ENCODE data around the gene AFF3. TPM values are rescaled to one million over a fixed set of nuclear protein-coding genes. Genes with fewer than 3 reads are reported as not detected.

Gene AFF3
- total RNA-seq, 3 donors from 2014 or later: 4.2 to 56.6 (median 5.2) TPM

DNA sequence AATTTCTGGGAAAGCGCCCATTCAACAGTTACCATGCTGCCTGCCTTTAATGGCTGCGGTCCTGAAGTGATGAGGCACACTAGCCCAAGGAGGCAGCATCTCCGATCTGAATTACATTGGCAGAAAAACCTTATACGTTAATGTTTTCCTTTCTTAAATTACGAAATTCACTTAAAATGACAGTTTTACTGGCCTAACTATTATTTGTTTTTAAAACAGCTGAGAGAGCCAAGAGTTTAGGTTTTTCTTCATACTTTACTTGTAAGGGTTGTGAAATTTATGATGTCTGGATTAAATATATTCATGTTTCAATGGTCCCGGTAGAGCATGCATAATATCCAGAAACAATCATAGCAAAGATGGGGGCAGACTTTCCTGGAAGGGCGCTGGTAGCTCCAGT, 537.4 kb downstream of the AFF3 start:
- Histone ChIP-seq H3K9me3 (no peaks in the 10 kb centered on the region), H3K36me3 (ENCODE audit: low read depth) (no peaks in the 10 kb centered on the region), H3K4me1 (ENCODE audit: low read depth) (no peaks in the 10 kb centered on the region), H3K4me3 (no peak overlapping the region)
- TF ChIP-seq, protein P1, sequence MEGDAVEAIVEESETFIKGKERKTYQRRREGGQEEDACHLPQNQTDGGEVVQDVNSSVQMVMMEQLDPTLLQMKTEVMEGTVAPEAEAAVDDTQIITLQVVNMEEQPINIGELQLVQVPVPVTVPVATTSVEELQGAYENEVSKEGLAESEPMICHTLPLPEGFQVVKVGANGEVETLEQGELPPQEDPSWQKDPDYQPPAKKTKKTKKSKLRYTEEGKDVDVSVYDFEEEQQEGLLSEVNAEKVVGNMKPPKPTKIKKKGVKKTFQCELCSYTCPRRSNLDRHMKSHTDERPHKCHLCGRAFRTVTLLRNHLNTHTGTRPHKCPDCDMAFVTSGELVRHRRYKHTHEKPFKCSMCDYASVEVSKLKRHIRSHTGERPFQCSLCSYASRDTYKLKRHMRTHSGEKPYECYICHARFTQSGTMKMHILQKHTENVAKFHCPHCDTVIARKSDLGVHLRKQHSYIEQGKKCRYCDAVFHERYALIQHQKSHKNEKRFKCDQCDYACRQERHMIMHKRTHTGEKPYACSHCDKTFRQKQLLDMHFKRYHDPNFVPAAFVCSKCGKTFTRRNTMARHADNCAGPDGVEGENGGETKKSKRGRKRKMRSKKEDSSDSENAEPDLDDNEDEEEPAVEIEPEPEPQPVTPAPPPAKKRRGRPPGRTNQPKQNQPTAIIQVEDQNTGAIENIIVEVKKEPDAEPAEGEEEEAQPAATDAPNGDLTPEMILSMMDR (IDR thresholded peaks at IDR 0.05): no peak
- ATAC-seq (no peak), DNase-seq (no peak)
- intact Hi-C loops (cut with DNase I, micrococcal nuclease): no loop called here

DNA sequence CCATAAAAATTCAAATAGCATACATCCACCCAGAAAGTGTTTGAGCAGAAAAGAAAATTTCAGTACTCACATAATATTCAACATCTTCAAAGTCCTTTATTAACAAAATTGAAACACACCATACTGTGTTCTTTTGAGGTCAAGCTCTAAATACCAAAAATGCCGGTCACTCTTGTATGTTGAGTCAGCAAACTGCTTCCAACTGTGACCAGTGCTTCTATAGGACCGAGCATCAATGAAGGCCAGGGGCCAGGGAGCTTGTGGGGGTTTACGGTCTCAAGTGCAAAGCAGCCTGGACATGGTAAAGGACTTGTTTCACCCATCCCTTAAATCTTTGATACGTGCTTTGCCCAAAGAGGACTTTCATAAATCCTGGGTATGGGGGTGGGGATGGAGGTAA, 539.9 kb downstream of the AFF3 start:
- Histone ChIP-seq H3K4me3 (no peak overlapping the region), H3K4me1 (ENCODE audit: low read depth) (no peaks in the 10 kb centered on the region), H3K36me3 (ENCODE audit: low read depth) (no peaks in the 10 kb centered on the region), H3K9me3 (no peaks in the 10 kb centered on the region)
- no peak for DNase-seq
- TF ChIP-seq, protein P1 (IDR thresholded peaks at IDR 0.05): no peak
- no peak for ATAC-seq
- intact Hi-C loops (cut with DNase I, micrococcal nuclease): no loop called here

DNA sequence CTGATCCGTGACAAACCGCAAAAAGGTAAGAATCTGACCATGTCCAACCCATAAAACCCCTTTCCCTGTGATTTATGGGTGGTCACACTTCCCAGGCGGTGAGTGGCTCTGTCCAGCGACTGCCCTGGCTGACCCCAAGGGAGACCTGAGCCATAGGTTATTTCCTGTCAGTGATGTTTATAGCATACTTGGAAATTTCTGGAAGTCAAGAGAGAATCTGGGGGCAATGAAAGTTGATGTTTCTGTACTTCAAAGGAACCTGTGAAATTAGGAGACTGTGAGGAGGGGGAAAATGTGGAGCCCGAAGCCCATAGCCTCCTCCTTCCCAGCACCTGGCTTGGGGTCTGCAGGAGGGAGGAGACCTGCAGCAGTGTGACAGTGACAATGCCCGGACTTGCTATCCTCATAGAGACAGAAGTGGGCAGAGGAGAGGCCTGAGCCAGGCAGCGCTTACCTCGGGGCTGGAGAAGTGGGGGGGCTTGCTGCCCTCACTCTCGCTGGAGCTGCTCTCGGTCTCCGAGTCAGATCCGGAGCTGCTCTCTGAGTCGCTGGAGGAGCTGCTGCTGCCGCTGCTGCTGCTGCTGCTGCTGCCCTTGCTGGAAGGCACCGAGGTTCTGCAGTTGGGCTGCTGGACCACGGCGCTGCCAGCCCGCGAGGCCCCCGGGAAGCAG, 541.3 kb downstream of the AFF3 start:
- no peaks in the 10 kb centered on the region for H3K4me1 ChIP-seq (ENCODE audit: low read depth)
- intact Hi-C loops (cut with DNase I, micrococcal nuclease): no loop called here
- TF ChIP-seq, protein P1 (IDR thresholded peaks at IDR 0.05): no peak
- H3K9me3 ChIP-seq: no peaks in the 10 kb centered on the region
- DNase-seq: no peak
- no peak for ATAC-seq
- no peak overlapping the region for H3K4me3 ChIP-seq
- no peaks in the 10 kb centered on the region for H3K36me3 ChIP-seq (ENCODE audit: low read depth)

DNA sequence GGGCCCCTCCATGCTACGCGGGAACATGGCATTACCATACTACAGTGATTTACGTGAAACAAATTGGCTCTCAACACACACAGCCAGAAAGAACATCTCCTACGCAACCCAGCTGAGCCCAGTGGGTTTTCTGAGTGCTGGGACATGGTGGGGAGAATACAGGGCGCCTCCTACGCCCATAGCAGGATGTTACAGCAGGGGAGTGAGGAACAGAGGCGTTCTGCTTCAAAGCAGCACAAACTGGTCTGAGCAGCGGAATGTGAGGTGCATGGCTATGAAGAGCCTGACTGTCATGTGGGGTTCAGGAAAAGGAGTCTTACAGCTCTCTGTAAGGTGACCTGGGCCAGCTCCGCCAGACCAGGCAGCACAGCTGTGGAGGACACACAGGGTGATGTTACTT, 543.9 kb downstream of the AFF3 start:
- DNase-seq (no peak), ATAC-seq (no peak)
- no peaks in the 10 kb centered on the region for H3K4me1 ChIP-seq (ENCODE audit: low read depth)
- TF ChIP-seq, protein P1 (IDR thresholded peaks at IDR 0.05): no peak
- no peaks in the 10 kb centered on the region for H3K36me3 ChIP-seq (ENCODE audit: low read depth)
- intact Hi-C loops (cut with DNase I, micrococcal nuclease): no loop called here
- H3K4me3 ChIP-seq: no peak overlapping the region
- H3K9me3 ChIP-seq: no peaks in the 10 kb centered on the region

DNA sequence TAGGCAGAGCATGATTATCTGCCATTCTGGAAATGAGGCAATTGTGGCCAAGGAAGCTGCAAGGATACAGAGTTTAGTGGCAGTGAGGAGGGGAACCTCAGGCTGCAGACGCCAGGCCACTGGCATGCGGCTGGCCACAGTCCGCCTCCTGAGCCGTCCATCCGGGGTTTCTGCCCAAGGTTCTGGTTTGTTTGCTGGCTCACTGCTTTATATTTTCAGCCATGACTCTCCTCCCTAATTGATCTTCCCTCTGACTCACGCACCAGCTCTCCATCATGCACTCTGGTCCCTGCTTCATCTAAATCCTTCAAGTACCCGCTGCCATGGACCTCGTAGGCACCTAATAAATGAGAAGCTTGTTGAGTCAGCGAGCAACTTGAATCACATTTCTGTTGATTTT, 544.8 kb downstream of the AFF3 start:
- TF ChIP-seq, protein P1 (IDR thresholded peaks at IDR 0.05): no peak
- no peaks in the 10 kb centered on the region for H3K4me1 ChIP-seq (ENCODE audit: low read depth)
- DNase-seq: no peak
- no peak for ATAC-seq
- no peaks in the 10 kb centered on the region for H3K36me3 ChIP-seq (ENCODE audit: low read depth)
- intact Hi-C loops (cut with DNase I, micrococcal nuclease): no loop called here
- H3K9me3 ChIP-seq: no peaks in the 10 kb centered on the region
- H3K4me3 ChIP-seq: no peak overlapping the region

DNA sequence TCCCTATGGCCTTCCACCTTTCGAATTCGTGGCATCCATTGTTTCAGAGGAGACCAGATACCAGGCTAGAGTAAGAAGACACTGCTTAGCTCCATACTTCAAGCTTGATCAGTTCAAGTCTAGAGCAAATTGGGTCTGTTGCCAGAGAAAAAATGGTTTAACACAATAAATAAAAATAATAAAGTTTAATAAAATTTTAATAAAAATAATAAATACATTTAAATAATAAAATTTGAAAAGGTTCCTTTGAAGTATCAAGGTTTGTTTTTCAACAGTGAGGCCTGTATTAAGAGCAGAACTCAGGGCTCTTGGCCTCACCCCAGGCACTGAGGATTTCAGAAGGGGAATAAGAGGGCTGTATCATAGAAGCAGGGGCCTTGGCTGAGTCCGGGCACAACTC, 547.0 kb downstream of the AFF3 start:
- intact Hi-C loops (cut with DNase I, micrococcal nuclease): no loop called here
- Histone ChIP-seq H3K4me3 (no peak overlapping the region), H3K4me1 (ENCODE audit: low read depth) (no peaks in the 10 kb centered on the region), H3K9me3 (no peaks in the 10 kb centered on the region), H3K36me3 (ENCODE audit: low read depth) (no peaks in the 10 kb centered on the region)
- ATAC-seq (no peak), DNase-seq (no peak)
- TF ChIP-seq, protein P1 (IDR thresholded peaks at IDR 0.05): no peak
